Stimulated activated CD4-positive, alpha-beta T cell treated with anti-CD3 and anti-CD28 coated beads, Interleukin-15, amount 100 ng/mL, for 24 hours (primary cell): ENCODE data around the gene P3H3.
"Not testable (repeated sequence)": the region's sequence is repeated elsewhere in the genome, so short reads cannot be mapped to it uniquely, and the experiment has no call there.

ENCODE experiments used
- DNase-seq: peaks from one replicate; pipeline ENCODE4 v3.0.0-alpha.2; 2020

The P3H3 gene

DNA sequence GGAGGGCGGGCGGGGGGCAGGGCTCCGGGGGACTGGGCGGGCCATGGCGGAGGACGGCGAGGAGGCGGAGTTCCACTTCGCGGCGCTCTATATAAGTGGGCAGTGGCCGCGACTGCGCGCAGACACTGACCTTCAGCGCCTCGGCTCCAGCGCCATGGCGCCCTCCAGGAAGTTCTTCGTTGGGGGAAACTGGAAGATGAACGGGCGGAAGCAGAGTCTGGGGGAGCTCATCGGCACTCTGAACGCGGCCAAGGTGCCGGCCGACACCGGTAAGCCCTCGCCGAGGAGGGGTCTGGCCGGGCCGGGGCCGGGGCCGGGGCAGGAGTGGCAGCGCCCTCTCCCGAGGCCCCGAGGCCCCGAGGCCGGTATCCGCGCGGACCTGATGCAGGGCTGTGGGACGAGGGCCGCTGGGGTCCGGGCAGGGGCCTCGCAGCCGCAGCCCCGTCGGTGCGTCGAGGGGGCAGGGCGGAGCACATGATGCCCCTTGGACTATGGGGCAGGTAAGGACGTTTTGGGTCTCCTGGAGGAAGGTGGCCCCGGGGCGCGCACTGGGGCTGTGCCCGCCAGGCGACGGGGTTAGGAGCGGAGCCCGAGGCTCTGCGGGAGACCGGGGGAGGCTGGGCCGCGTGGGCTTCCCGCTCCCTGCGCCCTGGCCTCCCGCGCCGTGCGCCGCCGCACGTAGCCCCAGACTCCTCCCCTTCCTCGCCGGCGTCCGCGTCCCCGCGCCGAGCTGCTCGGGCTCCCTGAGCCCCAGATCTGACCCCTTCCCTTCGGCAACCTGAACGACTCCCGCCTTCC is 39.4 kb downstream of the P3H3 start, which contains the start of gene TPI1:
TPI1 (plus strand) TSS at position 119 of the 798 bp plus-strand sequence; CDS start at position 155, 36 bp downstream.
- peak; percentile 86 for DNase-seq

DNA sequence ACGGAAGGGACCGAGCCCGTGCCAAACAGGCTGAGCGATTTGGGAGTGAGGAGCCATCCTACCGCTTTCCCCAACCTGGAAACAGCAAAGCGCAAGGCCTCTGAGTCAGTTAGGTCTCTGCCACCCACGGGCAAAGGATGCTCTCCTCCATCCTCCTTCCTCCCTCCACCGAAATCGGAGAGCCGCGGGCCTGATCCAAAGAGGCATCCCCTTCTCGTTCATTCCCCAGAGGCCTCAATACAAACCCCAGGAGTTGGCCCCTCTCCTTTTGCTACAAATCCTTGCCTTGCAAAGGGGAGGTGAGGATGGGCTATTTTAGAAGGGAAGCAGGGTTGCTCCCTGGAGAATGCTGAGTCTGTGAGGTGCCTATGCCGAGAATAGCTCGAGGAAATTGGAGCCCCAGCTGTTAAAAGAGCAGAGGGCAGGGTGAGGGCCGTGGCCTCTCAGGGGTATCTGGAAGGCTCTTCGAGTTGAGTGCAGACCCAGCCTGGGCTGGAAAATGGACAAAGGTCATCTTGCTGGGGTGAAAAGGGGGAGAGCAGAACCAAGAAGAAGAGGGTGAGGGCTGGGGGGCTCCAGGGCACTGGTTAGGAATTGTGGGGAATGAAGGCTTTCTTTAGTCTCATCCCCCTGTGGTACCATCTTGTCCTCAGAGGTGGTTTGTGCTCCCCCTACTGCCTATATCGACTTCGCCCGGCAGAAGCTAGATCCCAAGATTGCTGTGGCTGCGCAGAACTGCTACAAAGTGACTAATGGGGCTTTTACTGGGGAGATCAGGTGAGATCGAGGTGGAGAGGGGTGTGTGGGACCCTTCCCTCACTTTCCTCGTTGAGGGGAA is 40.2 kb downstream of the P3H3 start:
- peak; percentile 32 for DNase-seq

DNA sequence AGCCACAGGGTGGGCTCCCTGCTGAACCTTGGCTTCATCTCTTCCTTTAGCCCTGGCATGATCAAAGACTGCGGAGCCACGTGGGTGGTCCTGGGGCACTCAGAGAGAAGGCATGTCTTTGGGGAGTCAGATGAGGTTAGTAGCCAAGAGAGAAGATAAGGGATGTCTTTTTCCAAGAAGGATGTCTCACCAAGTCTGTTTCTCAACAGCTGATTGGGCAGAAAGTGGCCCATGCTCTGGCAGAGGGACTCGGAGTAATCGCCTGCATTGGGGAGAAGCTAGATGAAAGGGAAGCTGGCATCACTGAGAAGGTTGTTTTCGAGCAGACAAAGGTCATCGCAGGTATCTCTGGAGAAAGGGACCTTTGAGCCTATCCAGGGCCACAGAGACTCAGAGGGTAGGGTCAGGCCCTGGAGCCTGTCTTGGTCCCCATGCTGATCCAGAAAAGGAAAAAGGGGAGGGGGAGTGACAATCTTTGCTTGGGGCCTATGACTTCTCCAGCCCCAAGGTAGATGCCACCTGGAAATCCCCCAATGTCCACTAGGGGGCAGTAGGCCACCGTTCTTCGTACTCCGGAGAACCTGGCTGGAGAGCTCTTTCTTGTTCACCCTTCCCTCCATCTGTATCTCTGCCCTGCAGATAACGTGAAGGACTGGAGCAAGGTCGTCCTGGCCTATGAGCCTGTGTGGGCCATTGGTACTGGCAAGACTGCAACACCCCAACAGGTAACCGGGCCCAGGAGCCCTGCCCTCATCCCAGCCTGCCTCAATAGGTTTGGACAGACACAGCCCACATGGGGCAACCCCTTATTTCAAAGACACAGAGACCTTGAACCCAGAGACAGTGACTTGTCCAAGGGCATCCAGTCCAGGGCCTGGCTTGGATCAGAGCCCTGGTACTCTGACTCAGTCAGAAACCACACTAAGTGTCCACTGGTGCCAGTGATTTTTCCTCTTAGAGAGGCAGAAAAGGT is 41.1 kb downstream of the P3H3 start:
- peak; percentile 88 for DNase-seq

DNA sequence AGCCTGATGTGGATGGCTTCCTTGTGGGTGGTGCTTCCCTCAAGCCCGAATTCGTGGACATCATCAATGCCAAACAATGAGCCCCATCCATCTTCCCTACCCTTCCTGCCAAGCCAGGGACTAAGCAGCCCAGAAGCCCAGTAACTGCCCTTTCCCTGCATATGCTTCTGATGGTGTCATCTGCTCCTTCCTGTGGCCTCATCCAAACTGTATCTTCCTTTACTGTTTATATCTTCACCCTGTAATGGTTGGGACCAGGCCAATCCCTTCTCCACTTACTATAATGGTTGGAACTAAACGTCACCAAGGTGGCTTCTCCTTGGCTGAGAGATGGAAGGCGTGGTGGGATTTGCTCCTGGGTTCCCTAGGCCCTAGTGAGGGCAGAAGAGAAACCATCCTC is 42.1 kb downstream of the P3H3 start:
- not testable (repeated sequence) for DNase-seq

DNA sequence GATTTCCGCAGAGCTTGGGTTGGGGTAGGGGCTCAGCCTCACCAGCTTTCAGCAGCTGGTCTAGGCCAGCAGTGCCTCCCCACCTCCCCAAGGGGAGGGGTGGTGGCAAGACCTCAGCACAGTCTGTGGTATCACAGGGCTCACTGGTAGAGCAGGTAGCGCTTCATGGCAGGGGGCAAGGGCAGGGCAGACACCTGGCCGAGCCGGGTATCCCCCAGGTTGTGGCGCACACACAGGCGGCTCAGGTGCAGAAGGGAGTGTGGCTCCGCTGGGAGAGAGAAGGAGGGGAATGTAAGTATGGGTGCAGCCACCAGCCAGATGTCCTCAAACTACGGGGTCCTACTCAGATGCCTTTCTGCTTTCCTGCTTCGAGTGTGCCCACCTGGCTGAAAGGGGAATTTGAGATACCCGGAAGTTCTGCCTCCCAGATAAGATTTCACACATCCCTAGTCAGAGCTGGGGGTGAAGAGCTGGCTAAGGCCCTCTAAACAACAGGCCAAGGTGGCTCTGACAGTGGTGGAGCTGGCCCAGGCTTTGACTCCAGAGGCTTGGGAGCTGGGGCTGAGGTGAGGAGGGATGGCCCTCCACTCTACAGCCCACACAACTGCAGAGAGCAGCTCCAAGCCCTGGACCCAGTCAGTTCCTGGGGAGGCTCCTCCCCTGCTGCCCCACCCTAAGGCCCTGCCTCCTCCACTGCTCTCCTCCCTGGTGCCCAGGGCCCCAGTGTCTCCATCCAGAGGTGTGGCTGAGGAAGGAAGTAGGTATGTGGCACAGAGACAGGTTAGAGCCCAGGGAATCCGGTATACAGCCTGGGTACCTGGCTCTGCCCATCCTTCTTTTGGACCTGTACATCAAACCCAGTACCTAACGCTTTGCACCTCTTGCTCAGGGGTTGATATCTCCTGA is 43.1 kb downstream of the P3H3 start:
- DNase-seq, result peak; percentile 73

DNA sequence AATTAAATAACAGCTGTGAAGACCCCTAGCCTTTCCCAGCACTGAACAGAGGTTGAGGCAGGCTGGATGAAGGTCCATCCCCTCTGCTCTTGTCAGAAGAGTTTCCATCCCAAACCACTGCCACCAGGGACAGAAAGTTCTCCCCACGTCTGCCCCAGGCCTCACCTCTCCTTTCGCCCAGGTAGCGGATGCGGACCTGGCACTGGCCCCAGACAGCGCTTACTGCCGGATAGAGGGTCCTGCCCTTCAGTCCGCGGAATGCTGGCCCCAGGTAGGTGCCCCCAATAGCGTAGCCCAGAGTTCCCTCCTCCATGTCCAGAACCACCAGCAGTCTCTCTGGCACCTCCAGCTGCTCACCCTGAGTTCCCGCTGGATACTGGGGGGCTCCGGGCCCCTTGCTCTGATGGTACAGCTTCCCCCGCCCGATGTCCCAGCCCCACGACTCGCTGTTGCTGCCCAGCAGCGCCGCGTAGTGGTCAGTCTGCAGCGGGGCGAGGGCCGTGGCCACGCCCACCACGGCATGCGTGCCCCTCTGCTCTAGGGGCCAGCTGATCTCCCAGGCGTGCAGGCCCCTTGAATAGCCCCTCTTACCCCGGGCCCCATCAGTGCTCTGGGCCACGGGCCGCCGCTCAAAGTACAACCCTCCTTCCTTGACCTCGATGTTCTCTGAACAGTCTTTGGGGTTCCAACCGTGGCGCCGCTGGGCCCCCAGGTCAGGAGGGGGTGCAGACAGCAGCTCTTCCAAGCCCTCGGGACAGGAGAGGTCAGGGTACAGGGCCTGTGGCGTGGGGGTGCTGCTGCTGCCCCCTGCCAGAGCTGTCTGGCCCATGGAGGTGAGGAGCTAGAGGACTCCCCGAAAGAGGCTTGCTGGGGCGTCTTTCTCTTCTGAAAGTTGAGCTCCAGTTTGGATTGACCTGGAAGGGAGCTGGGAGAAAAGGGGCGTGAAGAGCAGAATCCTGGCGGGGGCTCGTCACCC is 44.2 kb downstream of the P3H3 start:
- DNase-seq, result peak; percentile 88

DNA sequence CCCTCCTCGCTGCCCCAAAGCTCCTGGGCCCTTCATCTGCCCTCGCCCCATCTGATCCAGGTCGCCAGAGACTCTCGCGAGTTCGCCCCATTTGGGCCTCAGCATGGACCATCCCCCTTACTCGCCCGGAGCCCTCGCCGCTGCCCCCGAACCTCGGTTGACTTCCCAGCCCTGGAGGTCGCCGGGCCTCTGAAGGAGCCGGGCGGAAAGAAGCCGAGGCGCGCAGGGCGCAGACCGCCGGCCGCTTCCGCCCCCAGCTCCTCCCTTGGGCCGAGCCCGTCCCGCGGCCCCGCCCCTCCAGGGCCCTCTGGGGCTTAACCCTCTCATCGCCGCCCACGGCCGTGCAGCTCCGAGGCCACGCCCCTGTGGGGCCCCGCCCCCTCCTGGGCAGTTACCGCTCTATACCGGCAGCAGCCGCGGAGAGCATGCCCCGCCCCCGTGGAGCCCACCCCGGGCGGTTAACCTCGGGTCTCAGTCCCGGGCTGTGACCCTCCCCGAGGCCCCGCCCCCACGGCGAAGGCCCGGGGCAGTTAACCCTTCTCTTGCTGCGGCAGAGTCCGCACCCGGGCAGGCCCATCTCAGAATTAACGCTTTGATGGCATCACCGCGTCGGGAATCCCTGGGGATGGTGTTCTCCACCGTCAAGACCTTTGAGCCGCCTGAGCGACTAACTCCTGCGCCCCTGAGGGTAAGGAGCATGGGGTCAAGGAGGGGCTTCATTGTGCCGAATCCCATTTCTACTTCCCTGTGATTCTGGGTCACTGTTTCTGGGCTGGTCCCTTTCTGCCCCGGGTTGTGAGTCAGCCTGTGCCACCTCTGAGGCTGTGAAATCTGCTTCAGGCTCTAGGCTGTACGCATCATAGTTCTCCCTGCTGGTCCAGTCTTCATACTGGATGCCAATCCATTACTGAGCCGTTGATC is 45.1 kb downstream of the P3H3 start, which contains the start of gene SPSB2:
SPSB2 (minus strand) TSS at position 210 of the 921 bp plus-strand sequence. CDS start 402 bp downstream, outside the sequence.
- DNase-seq, result peak; percentile 100

DNA sequence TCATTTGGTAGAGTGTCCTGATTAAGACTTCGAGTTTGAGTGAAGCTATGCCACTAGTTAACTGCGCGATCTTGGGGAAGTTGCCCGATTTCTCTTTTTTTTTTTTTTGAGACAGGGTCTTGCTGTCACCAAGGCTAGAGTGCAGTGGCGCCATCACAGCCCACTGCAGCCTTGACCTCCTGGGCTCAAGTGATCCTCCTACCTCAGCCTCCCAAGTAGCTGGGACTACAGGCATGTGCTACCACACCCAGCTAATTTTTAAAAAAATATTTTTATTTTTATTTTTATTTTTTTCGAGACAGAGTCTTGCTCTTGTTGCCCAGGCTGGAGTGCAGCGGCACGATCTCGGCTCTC is 45.8 kb downstream of the P3H3 start:
- DNase-seq, result not testable (repeated sequence)

DNA sequence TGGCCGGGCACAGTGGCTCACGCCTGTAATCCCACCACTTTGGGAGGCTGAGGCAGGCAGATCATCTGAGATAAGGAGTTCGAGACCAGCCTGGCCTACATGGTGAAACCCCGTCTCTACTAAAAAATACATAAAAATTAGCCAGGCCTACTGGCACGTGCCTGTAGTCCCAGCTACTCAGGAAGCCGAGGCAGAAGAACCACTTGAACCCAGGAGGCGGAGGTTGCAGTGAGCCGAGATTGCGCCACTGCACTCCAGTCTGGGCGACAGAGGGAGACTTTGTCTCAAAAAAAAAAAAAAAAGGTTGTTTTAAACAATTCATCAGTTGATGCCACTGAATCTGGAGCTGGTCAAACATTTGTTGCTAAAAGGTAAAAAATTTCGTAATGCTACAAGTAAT is 51.6 kb downstream of the P3H3 start:
- DNase-seq, result not testable (repeated sequence)

DNA sequence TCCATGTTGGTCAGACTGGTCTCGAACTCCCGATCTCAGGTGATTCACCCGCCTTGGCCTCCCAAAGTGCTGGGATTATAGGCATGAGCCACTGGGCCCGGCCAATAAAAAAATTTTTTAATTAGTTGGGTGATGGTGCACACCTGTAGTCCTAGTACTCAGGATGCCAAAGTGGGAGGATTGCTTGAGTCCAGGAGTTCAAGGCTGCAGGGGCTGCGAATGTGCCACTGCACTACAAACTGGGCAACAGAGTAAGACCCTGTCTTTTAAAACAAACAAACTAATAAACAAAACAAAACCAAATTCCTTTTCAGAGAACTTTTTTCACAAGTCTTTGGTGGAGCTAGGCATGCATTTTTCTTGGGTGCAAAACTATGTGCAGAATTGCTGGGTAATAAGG is 55.0 kb downstream of the P3H3 start:
- DNase-seq, result no peak

DNA sequence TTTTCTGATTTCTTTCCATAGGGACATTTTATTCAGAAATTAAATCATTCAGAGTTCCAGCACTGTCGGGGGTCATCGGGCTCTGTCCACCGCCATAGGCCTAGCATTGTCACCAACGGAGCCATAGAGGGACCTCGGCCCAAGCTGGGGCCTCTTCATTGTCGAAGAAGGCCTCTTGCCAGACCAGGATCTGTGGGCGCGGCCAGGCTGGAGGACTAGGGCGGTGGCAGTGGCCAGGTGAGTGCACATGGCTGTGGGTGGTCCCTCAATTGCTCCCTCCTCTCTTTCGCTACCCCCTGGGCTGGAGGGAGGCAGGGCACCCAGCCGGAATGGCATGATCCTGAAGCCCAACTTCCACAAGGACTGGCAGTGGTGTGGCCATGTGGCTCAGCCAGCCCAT is 55.5 kb downstream of the P3H3 start:
- no peak for DNase-seq

DNA sequence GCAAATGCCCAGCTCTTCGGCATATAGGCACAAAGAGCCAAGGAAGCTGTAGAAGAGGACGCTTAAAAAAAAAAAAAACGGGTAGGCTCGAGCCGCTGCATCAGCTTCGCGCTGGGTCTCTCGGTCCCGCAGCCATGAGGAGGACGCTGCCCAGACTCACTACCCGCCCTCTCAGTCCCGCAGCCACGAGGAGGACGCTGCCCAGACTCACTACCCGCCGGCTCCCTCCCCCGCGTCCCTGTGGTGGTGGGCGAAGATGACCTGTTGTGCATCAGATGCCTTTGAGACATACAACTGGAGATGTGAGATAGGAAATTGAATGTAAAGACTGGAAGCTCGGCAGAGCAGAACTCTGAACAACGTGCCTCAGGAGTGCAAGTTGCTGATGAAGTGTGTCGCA is 56.3 kb downstream of the P3H3 start:
- no peak for DNase-seq

DNA sequence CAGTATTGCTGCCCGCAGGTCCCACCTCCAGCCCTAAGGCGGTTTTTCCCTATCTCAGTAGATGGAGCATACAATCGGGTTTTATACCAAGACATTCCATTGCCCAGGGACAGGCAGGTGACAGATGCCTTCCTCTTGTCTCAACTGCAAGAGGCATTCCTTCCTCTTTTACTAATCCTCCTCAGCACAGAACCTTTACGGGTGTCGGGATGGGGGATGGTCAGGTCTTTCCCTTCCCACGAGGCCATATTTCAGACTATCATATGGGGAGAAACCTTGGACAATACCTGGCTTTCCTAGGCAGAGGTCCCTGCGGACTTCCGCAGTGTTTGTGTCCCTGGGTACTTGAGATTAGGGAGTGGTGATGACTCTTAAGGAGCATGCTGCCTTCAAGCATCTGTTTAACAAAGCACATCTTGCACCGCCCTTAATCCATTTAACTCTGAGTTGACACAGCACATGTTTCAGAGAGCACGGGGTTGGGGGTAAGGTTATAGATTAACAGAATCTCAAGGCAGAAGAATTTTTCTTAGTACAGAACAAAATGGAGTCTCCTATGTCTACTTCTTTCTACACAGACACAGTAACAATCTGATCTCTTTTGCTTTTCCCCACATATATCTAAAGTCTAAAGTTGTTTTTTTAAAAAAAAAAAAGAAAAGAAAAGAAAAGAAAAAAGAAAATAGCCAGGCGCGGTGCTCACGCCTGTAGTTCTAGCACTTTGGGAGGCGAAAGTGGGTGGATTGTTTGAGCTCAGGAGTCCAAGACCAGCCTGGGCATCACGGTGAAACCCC is 58.2 kb downstream of the P3H3 start:
- DNase-seq, result not testable (repeated sequence)

DNA sequence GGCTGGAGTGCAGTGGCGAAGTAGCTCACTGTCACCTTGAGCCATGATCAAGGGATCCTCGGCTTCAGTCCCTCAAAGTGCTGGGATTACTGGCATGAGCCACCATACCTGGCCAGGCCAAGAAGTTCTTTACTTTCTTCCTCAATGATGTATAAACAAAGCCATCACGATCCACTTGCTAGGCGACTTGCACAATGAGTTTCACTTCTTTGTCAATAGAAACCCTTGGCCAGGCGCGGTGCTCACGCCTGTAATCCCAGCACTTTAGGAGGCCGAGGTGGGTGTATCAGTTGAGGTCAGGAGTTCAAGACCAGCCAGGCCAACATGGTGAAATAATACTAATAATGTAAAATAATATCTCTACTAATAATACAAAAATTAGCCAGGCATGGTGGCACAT is 59.3 kb downstream of the P3H3 start:
- DNase-seq, result no peak

DNA sequence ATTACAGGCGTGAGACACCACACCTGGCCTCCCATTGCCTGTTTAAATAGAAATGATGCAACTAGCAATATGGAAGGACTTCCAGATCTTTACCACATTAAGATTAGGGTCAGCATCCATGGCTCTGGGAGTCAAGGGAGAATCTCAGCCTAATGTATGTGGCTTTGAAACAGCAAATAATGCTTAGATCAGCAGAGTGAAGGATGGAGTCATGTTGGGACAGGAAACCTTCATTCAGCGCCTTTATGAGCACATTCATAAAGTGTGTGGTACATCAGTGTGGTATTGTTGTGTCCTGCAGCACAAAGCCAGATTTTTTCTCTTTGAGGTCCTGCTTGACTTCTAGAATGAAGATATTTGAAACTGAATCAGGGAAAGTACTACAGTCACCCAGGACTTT is 60.2 kb downstream of the P3H3 start:
- no peak for DNase-seq

DNA sequence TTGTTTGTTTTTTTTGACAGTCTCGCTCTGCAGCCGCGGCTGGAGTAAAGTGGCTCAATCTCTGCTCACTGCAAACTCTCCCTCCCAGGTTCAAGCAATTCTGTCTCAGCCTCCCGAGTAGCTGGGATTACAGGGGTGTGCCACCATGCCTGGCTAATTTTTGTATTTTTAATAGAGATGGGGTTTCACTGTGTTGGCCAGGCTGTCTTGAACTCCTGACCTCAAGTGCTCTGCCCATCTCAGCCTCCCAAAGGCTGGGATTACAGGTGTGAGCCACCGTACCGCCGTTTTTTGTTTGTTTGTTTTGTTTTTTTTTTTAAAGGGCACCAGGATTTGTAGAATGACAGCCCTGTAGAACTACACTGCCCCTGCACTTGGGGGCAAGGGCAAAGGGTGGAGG is 60.6 kb downstream of the P3H3 start:
- DNase-seq, result not testable (repeated sequence)
